Ishikawa (cell line): ENCODE data around the gene GRB7.

Experiments
- CREB1 ChIP-seq: IDR thresholded peaks from 2 replicates; pipeline ENCODE4 v1.6.1; 2012; ENCODE audit warnings: low read depth
- EP300 ChIP-seq: IDR thresholded peaks from 2 replicates; pipeline ENCODE4 v1.6.1; 2012; ENCODE audit warnings: borderline replicate concordance
- TF ChIP-seq, protein P1 (sequence below): IDR thresholded peaks from 2 replicates; pipeline ENCODE4 v1.6.1; 2012

DNA sequence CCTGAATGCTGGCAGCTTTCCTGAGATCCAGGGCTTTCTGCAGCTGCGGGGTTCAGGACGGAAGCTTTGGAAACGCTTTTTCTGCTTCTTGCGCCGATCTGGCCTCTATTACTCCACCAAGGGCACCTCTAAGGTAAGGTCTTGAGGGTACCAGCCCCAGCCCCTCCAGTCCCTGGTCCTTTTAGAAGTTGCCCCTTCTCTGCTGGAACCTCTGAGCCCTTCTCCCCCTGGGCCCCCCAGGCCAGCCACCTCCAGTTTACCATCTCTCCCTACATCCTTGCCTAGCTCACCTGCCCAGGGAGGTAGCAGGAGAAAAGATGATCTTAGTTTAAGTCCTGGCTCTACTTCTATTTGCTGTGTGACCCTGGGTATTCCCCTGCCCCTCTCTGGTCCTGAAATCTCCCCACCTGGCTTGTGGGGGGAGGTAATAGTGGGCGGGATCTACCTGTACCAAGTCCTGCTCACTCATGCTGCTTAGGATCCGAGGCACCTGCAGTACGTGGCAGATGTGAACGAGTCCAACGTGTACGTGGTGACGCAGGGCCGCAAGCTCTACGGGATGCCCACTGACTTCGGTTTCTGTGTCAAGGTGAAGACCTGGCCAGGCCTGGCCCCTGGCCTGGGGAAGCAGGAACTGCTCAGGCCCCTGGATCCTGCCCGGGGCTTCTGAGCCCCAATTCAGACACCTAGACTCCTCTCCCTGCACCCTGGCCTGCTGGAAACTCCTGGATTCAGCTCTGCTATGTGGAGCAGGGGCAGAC, 6.5 kb downstream of the GRB7 start:
- TF ChIP-seq EP300, result no peak
- TF ChIP-seq, protein P1, sequence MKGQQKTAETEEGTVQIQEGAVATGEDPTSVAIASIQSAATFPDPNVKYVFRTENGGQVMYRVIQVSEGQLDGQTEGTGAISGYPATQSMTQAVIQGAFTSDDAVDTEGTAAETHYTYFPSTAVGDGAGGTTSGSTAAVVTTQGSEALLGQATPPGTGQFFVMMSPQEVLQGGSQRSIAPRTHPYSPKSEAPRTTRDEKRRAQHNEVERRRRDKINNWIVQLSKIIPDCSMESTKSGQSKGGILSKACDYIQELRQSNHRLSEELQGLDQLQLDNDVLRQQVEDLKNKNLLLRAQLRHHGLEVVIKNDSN, result no peak
- no peak for TF ChIP-seq CREB1
